ENCODE measurements around the gene SUGCT.

Gene SUGCT

GRCh38 chr7:40324914-40325313 is 190.1 kb downstream of the SUGCT start:
- Histone ChIP-seq H3K27ac (ENCODE audit: low read depth, low read length) (no peak overlapping the region), H3K36me3 (ENCODE audit: control insufficient read depth, insufficient read depth, low read length) (no peaks in the 10 kb centered on the region), H3K4me3 (ENCODE audit: low read depth, low read length) (no peak overlapping the region), H3K27me3 (ENCODE audit: control insufficient read depth, insufficient read depth, low read length) (no peaks in the 10 kb centered on the region), H3K9ac (ENCODE audit: low read depth, low read length) (no peak overlapping the region), H3K4me1 (ENCODE audit: control insufficient read depth, insufficient read depth, low read length) (peaks cover 4% of the 10 kb centered on the region; the same call in 1 of the 2 replicates), H3K9me3 (ENCODE audit: control insufficient read depth, insufficient read depth, low read length) (no peaks in the 10 kb centered on the region)

- H3K4me3 ChIP-seq (ENCODE audit: low read depth, low read length) = no peak overlapping the region
- no peaks in the 10 kb centered on the region for H3K9me3 ChIP-seq (ENCODE audit: control insufficient read depth, insufficient read depth, low read length)
- peaks cover 4% of the 10 kb centered on the region; the same call in 1 of the 2 replicates for H3K4me1 ChIP-seq (ENCODE audit: control insufficient read depth, insufficient read depth, low read length)
- H3K36me3 ChIP-seq (ENCODE audit: control insufficient read depth, insufficient read depth, low read length) = no peaks in the 10 kb centered on the region
- no peaks in the 10 kb centered on the region for H3K27me3 ChIP-seq (ENCODE audit: control insufficient read depth, insufficient read depth, low read length)
- no peak overlapping the region for H3K27ac ChIP-seq (ENCODE audit: low read depth, low read length)
- no peak overlapping the region for H3K9ac ChIP-seq (ENCODE audit: low read depth, low read length)
Observed at GRCh38 chr7:40327113-40327512, 192.3 kb downstream of the SUGCT start.

GRCh38 chr7:40327873-40328272 is 193.1 kb downstream of the SUGCT start:
- Histone ChIP-seq H3K9me3 (ENCODE audit: control insufficient read depth, insufficient read depth, low read length) (no peaks in the 10 kb centered on the region), H3K4me1 (ENCODE audit: control insufficient read depth, insufficient read depth, low read length) (peaks cover 4% of the 10 kb centered on the region; the same call in 1 of the 2 replicates), H3K27me3 (ENCODE audit: control insufficient read depth, insufficient read depth, low read length) (no peaks in the 10 kb centered on the region), H3K4me3 (ENCODE audit: low read depth, low read length) (no peak overlapping the region), H3K9ac (ENCODE audit: low read depth, low read length) (no peak overlapping the region), H3K36me3 (ENCODE audit: control insufficient read depth, insufficient read depth, low read length) (no peaks in the 10 kb centered on the region), H3K27ac (ENCODE audit: low read depth, low read length) (no peak overlapping the region)

- H3K36me3 ChIP-seq (ENCODE audit: control insufficient read depth, insufficient read depth, low read length) = no peaks in the 10 kb centered on the region
- no peak overlapping the region for H3K9ac ChIP-seq (ENCODE audit: low read depth, low read length)
- no peak overlapping the region for H3K4me3 ChIP-seq (ENCODE audit: low read depth, low read length)
- H3K4me1 ChIP-seq (ENCODE audit: control insufficient read depth, insufficient read depth, low read length) = no peaks in the 10 kb centered on the region; the same call in 1 of the 2 replicates
- H3K27me3 ChIP-seq (ENCODE audit: control insufficient read depth, insufficient read depth, low read length) = no peaks in the 10 kb centered on the region
- no peaks in the 10 kb centered on the region for H3K9me3 ChIP-seq (ENCODE audit: control insufficient read depth, insufficient read depth, low read length)
- no peak overlapping the region for H3K27ac ChIP-seq (ENCODE audit: low read depth, low read length)
Observed at GRCh38 chr7:40329601-40330153, 194.9 kb downstream of the SUGCT start.

- Histone ChIP-seq H3K27ac (ENCODE audit: low read depth, low read length) (no peak overlapping the region), H3K4me1 (ENCODE audit: control insufficient read depth, insufficient read depth, low read length) (no peaks in the 10 kb centered on the region; the same call in 1 of the 2 replicates)
Observed at GRCh38 chr7:40330408-40330807, 195.6 kb downstream of the SUGCT start.

GRCh38 chr7:40331915-40332314 is 197.1 kb downstream of the SUGCT start:
- no peaks in the 10 kb centered on the region for H3K4me1 ChIP-seq (ENCODE audit: control insufficient read depth, insufficient read depth, low read length)
- no peak overlapping the region for H3K9ac ChIP-seq (ENCODE audit: low read depth, low read length)
- no peaks in the 10 kb centered on the region for H3K9me3 ChIP-seq (ENCODE audit: control insufficient read depth, insufficient read depth, low read length)
- H3K27ac ChIP-seq (ENCODE audit: low read depth, low read length) = no peak overlapping the region
- H3K4me3 ChIP-seq (ENCODE audit: low read depth, low read length) = no peak overlapping the region
- no peaks in the 10 kb centered on the region for H3K27me3 ChIP-seq (ENCODE audit: control insufficient read depth, insufficient read depth, low read length)
- no peaks in the 10 kb centered on the region for H3K36me3 ChIP-seq (ENCODE audit: control insufficient read depth, insufficient read depth, low read length)

More at GRCh38 chr7:40330408-40330807, 195.6 kb downstream of the SUGCT start:
- H3K9me3 ChIP-seq (ENCODE audit: control insufficient read depth, insufficient read depth, low read length) = no peaks in the 10 kb centered on the region
- H3K9ac ChIP-seq (ENCODE audit: low read depth, low read length) = no peak overlapping the region
- H3K36me3 ChIP-seq (ENCODE audit: control insufficient read depth, insufficient read depth, low read length) = no peaks in the 10 kb centered on the region
- H3K27me3 ChIP-seq (ENCODE audit: control insufficient read depth, insufficient read depth, low read length) = no peaks in the 10 kb centered on the region
- no peak overlapping the region for H3K4me3 ChIP-seq (ENCODE audit: low read depth, low read length)

GRCh38 chr7:40332516-40332915 is 197.7 kb downstream of the SUGCT start:
- no peaks in the 10 kb centered on the region for H3K27me3 ChIP-seq (ENCODE audit: control insufficient read depth, insufficient read depth, low read length)
- no peaks in the 10 kb centered on the region for H3K9me3 ChIP-seq (ENCODE audit: control insufficient read depth, insufficient read depth, low read length)
- H3K4me1 ChIP-seq (ENCODE audit: control insufficient read depth, insufficient read depth, low read length) = no peaks in the 10 kb centered on the region
- no peaks in the 10 kb centered on the region for H3K36me3 ChIP-seq (ENCODE audit: control insufficient read depth, insufficient read depth, low read length)
- no peak overlapping the region for H3K4me3 ChIP-seq (ENCODE audit: low read depth, low read length)
- H3K9ac ChIP-seq (ENCODE audit: low read depth, low read length) = no peak overlapping the region
- H3K27ac ChIP-seq (ENCODE audit: low read depth, low read length) = no peak overlapping the region

GRCh38 chr7:40341836-40342235 is 207.0 kb downstream of the SUGCT start:
- H3K4me3 ChIP-seq (ENCODE audit: low read depth, low read length) = no peak overlapping the region
- peaks cover 2% of the 10 kb centered on the region; the same call in 1 of the 2 replicates for H3K9me3 ChIP-seq (ENCODE audit: control insufficient read depth, insufficient read depth, low read length)
- H3K27ac ChIP-seq (ENCODE audit: low read depth, low read length) = no peak overlapping the region
- no peaks in the 10 kb centered on the region for H3K36me3 ChIP-seq (ENCODE audit: control insufficient read depth, insufficient read depth, low read length)
- H3K4me1 ChIP-seq (ENCODE audit: control insufficient read depth, insufficient read depth, low read length) = no peaks in the 10 kb centered on the region
- no peaks in the 10 kb centered on the region for H3K27me3 ChIP-seq (ENCODE audit: control insufficient read depth, insufficient read depth, low read length)
- H3K9ac ChIP-seq (ENCODE audit: low read depth, low read length) = no peak overlapping the region

- Histone ChIP-seq H3K9me3 (ENCODE audit: control insufficient read depth, insufficient read depth, low read length) (no peaks in the 10 kb centered on the region), H3K4me3 (ENCODE audit: low read depth, low read length) (no peak overlapping the region), H3K27me3 (ENCODE audit: control insufficient read depth, insufficient read depth, low read length) (no peaks in the 10 kb centered on the region), H3K27ac (ENCODE audit: low read depth, low read length) (no peak overlapping the region), H3K9ac (ENCODE audit: low read depth, low read length) (no peak overlapping the region), H3K36me3 (ENCODE audit: control insufficient read depth, insufficient read depth, low read length) (no peaks in the 10 kb centered on the region), H3K4me1 (ENCODE audit: control insufficient read depth, insufficient read depth, low read length) (no peaks in the 10 kb centered on the region)
Observed at GRCh38 chr7:40346554-40346953, 211.7 kb downstream of the SUGCT start.

GRCh38 chr7:40348126-40348728 is 213.4 kb downstream of the SUGCT start:
- Histone ChIP-seq H3K9me3 (ENCODE audit: control insufficient read depth, insufficient read depth, low read length) (no peaks in the 10 kb centered on the region), H3K9ac (ENCODE audit: low read depth, low read length) (no peak overlapping the region), H3K27me3 (ENCODE audit: control insufficient read depth, insufficient read depth, low read length) (no peaks in the 10 kb centered on the region), H3K4me3 (ENCODE audit: low read depth, low read length) (no peak overlapping the region), H3K36me3 (ENCODE audit: control insufficient read depth, insufficient read depth, low read length) (no peaks in the 10 kb centered on the region), H3K27ac (ENCODE audit: low read depth, low read length) (no peak overlapping the region), H3K4me1 (ENCODE audit: control insufficient read depth, insufficient read depth, low read length) (no peaks in the 10 kb centered on the region)

- no peaks in the 10 kb centered on the region for H3K27me3 ChIP-seq (ENCODE audit: control insufficient read depth, insufficient read depth, low read length)
- H3K4me3 ChIP-seq (ENCODE audit: low read depth, low read length) = no peak overlapping the region
- H3K27ac ChIP-seq (ENCODE audit: low read depth, low read length) = no peak overlapping the region
- H3K4me1 ChIP-seq (ENCODE audit: control insufficient read depth, insufficient read depth, low read length) = no peaks in the 10 kb centered on the region
- no peak overlapping the region for H3K9ac ChIP-seq (ENCODE audit: low read depth, low read length)
- no peaks in the 10 kb centered on the region for H3K36me3 ChIP-seq (ENCODE audit: control insufficient read depth, insufficient read depth, low read length)
- H3K9me3 ChIP-seq (ENCODE audit: control insufficient read depth, insufficient read depth, low read length) = no peaks in the 10 kb centered on the region
Observed at GRCh38 chr7:40350100-40350499, 215.3 kb downstream of the SUGCT start.
